ENCODE data around the gene SIX3. TPM values are rescaled to one million over a fixed set of nuclear protein-coding genes. Genes with fewer than 3 reads are reported as not detected.
A peak's percentile ranks its signal among the peaks of the same experiment; 100 is the strongest.

Gene SIX3
- total RNA-seq, 1 experiment from 2014 or later: not detected

GRCh38 chr2:44955593-44956392 lies 14.3 kb downstream of the SIX3 start:
- peak; percentile 98 for TF ChIP-seq CTCF (IDR thresholded peaks at IDR 0.05; ENCODE audit: unreplicated experiment)
- Mint-ChIP-seq H3K27ac (ENCODE audit: low read depth, unreplicated experiment) (no peak overlapping the region), H3K4me3 (ENCODE audit: unreplicated experiment) (peak overlapping the region; percentile 69), H3K27me3 (ENCODE audit: insufficient read depth, unreplicated experiment) (peaks cover 38% of the 10 kb centered on the region), H3K9me3 (ENCODE audit: unreplicated experiment) (no peaks in the 10 kb centered on the region), H3K4me1 (ENCODE audit: insufficient read depth, unreplicated experiment) (peaks cover 21% of the 10 kb centered on the region), H3K36me3 (ENCODE audit: insufficient read depth, unreplicated experiment) (no peaks in the 10 kb centered on the region)
- POLR2A ChIA-PET: interaction anchor here (1.3 to 1.7 kb wide), 2 partner anchors 560 to 562 kb away, joined by 5 to 12 read pairs; no protein-coding TSS in a partner anchor
- peak; percentile 69 for DNase-seq (ENCODE audit: unreplicated experiment)
- BruUV-seq (replicated peaks): no TSS peak
- intact Hi-C loops (cut with micrococcal nuclease): loop anchor here (1.0 to 5.0 kb wide), 4 partner anchors 58 to 911 kb away; no protein-coding TSS in a partner anchor
- CTCF ChIA-PET: interaction anchor here (0.5 to 9.2 kb wide), 100 partner anchors 9 to 1230 kb away, joined by 3 to 206 read pairs (median 4); no protein-coding TSS in a partner anchor

DNA sequence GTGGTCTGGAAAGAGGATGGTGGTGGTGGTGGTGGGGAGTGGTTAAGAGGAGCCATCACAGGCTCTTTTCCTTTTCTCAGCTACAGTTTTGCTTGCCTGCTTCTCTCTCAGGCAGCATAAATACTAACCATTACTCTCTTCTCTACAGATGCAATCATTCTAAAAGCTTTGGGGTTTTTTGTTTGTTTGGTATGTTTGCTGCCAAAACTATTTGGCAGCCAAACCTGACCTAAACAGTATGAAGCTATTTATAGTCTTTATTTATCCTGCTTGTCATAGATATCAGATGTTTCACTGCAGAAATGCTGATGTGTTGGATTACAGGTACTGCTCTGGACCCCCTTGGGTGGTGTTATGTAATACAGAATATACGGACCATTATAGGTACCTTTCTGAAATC lies 15.3 kb downstream of the SIX3 start:
- no peak for DNase-seq (ENCODE audit: unreplicated experiment)
- POLR2A ChIA-PET: interaction anchor here (0.8 kb wide), 1 partner anchor 386 kb away, joined by 3 read pairs; no protein-coding TSS in a partner anchor
- CTCF ChIA-PET: interaction anchor here (0.6 to 9.2 kb wide), 25 partner anchors 8 to 913 kb away, joined by 3 to 206 read pairs (median 5); no protein-coding TSS in a partner anchor
- BruUV-seq (replicated peaks): no TSS peak
- TF ChIP-seq CTCF (IDR thresholded peaks at IDR 0.05; ENCODE audit: unreplicated experiment): no peak
- intact Hi-C loops (cut with micrococcal nuclease): loop anchor here (2.0 to 5.0 kb wide), 2 partner anchors 60 to 396 kb away; no protein-coding TSS in a partner anchor
- H3K4me3 Mint-ChIP-seq (ENCODE audit: unreplicated experiment): no peak overlapping the region
- peak overlapping the region; percentile 66 for H3K27ac Mint-ChIP-seq (ENCODE audit: low read depth, unreplicated experiment)
- H3K9me3 Mint-ChIP-seq (ENCODE audit: unreplicated experiment): no peaks in the 10 kb centered on the region
- H3K4me1 Mint-ChIP-seq (ENCODE audit: insufficient read depth, unreplicated experiment): peaks cover 21% of the 10 kb centered on the region
- H3K27me3 Mint-ChIP-seq (ENCODE audit: insufficient read depth, unreplicated experiment): peaks cover 28% of the 10 kb centered on the region
- H3K36me3 Mint-ChIP-seq (ENCODE audit: insufficient read depth, unreplicated experiment): no peaks in the 10 kb centered on the region

DNA sequence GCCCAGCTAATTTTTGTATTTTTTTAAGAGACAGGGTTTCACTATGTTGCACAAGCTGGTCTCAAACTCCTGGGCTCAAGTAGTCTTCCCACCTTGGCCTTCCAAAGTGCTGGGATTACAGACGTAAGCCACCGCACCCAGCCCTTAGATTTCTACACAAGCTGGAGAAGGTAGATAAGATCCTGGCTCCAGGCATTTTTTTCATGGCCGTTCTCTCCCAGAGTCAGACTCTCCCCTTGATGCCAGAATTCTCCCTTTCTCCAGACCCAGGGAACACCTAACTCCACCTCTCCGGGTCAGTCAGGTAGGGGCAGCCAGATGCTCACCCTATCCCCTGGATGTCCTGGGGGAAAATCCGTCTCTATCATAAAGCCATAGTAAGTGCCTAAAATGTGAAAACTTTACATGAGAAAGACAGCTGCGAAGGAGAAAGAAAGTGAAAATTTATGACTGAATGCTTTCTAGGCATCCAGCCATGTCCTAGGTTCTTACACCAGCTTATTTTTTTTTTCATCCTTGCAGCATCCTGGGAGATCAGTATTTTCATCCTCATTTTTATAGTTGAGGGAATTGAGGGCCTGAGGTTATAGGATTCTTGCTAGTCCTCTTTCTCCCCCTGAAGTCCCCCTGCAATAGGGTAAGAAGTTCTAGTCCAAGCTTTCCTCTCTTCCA lies 16.3 kb downstream of the SIX3 start:
- H3K27ac Mint-ChIP-seq (ENCODE audit: low read depth, unreplicated experiment): peak overlapping the region; percentile 21
- peaks cover 27% of the 10 kb centered on the region for H3K27me3 Mint-ChIP-seq (ENCODE audit: insufficient read depth, unreplicated experiment)
- intact Hi-C loops (cut with micrococcal nuclease): loop anchor here (2.0 to 5.0 kb wide), 3 partner anchors 60 to 397 kb away; no protein-coding TSS in a partner anchor
- H3K36me3 Mint-ChIP-seq (ENCODE audit: insufficient read depth, unreplicated experiment): no peaks in the 10 kb centered on the region
- POLR2A ChIA-PET: interaction anchor here (0.6 kb wide), 1 partner anchor 565 kb away, joined by 3 read pairs; no protein-coding TSS in a partner anchor
- no peaks in the 10 kb centered on the region for H3K9me3 Mint-ChIP-seq (ENCODE audit: unreplicated experiment)
- no TSS peak for BruUV-seq (replicated peaks)
- H3K4me1 Mint-ChIP-seq (ENCODE audit: insufficient read depth, unreplicated experiment): peaks cover 21% of the 10 kb centered on the region
- CTCF ChIA-PET: interaction anchor here (0.5 to 9.2 kb wide), 17 partner anchors 12 to 914 kb away, joined by 3 to 206 read pairs (median 4); no protein-coding TSS in a partner anchor
- no peak overlapping the region for H3K4me3 Mint-ChIP-seq (ENCODE audit: unreplicated experiment)
- no peak for TF ChIP-seq CTCF (IDR thresholded peaks at IDR 0.05; ENCODE audit: unreplicated experiment)
- no peak for DNase-seq (ENCODE audit: unreplicated experiment)

- Mint-ChIP-seq H3K27me3 (ENCODE audit: insufficient read depth, unreplicated experiment) (peaks cover 7% of the 10 kb centered on the region), H3K4me3 (ENCODE audit: unreplicated experiment) (no peak overlapping the region)
- POLR2A ChIA-PET: no interaction called here
These were observed 18.4 kb downstream of the SIX3 start for GRCh38 chr2:44959855-44960254.

More at GRCh38 chr2:44959855-44960254, 18.4 kb downstream of the SIX3 start:
- no peak for TF ChIP-seq CTCF (IDR thresholded peaks at IDR 0.05; ENCODE audit: unreplicated experiment)
- intact Hi-C loops (cut with micrococcal nuclease): loop anchor here (2.0 to 5.0 kb wide), 2 partner anchors 63 to 245 kb away; no protein-coding TSS in a partner anchor
- no peaks in the 10 kb centered on the region for H3K9me3 Mint-ChIP-seq (ENCODE audit: unreplicated experiment)
- peaks cover 21% of the 10 kb centered on the region for H3K4me1 Mint-ChIP-seq (ENCODE audit: insufficient read depth, unreplicated experiment)
- BruUV-seq (replicated peaks): no TSS peak
- no peak for DNase-seq (ENCODE audit: unreplicated experiment)
- no peaks in the 10 kb centered on the region for H3K36me3 Mint-ChIP-seq (ENCODE audit: insufficient read depth, unreplicated experiment)
- no peak overlapping the region for H3K27ac Mint-ChIP-seq (ENCODE audit: low read depth, unreplicated experiment)
- CTCF ChIA-PET: no interaction called here
